Erythroblast (primary cell): ENCODE measurements around the gene GBX1.

ENCODE experiments used
- GATA1 ChIP-seq: IDR thresholded peaks from 2 replicates; pipeline ENCODE4 v1.6.1; 2011; ENCODE audit warnings: low read depth, mild to moderate bottlenecking, control low read depth, low read length, moderate library complexity
- POLR2A ChIP-seq: IDR thresholded peaks from 2 replicates; pipeline ENCODE4 v1.6.1; 2011; ENCODE audit warnings: mild to moderate bottlenecking, low read length

DNA sequence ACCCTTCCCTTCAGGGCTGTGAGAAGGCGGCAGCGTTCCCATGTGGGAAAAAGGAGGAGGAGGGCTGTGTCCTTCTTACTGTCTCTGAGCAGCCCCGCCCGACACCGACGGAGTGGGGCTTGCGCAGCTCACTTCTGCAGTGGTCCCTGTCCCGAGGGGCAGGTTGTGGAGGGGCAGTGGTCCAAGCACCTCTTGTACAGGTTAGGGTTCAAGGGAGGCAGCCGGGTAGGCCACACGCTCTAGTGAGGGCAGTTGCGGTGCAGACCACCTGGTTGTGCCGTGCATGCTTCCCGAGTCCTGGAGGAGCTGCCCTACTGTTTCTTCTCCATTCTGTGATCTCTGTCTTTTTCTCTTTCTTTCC is 48.5 kb downstream of the GBX1 start:
- no peak for TF ChIP-seq POLR2A
- TF ChIP-seq GATA1 = no peak
